ENCODE results near the gene YIPF1.
"Not testable (repeated sequence)": the region's sequence is repeated elsewhere in the genome, so short reads cannot be mapped to it uniquely, and the experiment has no call there.

The YIPF1 gene

DNA sequence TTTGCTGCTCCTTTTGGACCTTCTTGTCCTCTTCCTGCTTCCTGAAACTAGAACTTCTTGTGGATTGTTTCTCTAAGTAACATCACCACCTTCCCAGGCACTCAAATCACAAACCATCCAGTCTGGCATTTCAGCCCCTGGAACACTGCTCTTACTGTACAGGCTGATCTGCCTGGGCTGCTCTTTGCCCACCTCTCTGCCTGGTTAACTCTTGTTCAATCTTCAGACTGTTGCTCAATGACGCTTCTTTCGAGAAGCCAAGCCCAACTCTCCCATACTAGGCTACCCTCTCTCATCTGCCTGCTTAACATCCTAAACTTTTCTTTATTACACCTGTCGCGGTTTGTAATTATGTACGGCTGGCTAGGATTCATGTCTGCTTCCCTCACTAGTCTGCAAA is 5.0 kb upstream of the YIPF1 start:
- DNase-seq (ENCODE audit: insufficient read length, low spot score): no peak
- TF ChIP-seq, protein P1, sequence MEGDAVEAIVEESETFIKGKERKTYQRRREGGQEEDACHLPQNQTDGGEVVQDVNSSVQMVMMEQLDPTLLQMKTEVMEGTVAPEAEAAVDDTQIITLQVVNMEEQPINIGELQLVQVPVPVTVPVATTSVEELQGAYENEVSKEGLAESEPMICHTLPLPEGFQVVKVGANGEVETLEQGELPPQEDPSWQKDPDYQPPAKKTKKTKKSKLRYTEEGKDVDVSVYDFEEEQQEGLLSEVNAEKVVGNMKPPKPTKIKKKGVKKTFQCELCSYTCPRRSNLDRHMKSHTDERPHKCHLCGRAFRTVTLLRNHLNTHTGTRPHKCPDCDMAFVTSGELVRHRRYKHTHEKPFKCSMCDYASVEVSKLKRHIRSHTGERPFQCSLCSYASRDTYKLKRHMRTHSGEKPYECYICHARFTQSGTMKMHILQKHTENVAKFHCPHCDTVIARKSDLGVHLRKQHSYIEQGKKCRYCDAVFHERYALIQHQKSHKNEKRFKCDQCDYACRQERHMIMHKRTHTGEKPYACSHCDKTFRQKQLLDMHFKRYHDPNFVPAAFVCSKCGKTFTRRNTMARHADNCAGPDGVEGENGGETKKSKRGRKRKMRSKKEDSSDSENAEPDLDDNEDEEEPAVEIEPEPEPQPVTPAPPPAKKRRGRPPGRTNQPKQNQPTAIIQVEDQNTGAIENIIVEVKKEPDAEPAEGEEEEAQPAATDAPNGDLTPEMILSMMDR (IDR thresholded peaks at IDR 0.05; ENCODE audit: insufficient read depth, missing control alignments): no peak
- no peak for FAIRE-seq

DNA sequence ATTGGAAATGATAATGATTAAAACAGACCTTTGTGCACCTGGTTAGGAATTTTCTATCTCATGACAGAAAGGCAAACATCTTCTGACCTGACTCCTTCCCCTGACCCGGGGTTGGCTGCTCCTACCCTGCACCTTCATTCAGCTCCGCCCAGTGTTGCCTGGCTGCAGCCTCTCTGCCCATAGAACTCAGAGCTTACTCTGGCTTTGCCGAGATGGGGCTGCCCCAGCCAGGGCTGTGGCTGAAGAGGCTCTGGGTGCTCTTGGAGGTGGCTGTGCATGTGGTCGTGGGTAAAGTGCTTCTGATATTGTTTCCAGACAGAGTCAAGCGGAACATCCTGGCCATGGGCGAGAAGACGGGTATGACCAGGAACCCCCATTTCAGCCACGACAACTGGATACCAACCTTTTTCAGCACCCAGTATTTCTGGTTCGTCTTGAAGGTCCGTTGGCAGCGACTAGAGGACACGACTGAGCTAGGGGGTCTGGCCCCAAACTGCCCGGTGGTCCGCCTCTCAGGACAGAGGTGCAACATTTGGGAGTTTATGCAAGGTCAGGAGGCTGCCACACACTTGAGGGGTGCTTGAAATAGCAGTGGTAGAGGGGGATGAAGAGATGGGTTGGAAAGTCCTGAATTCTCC is 4.5 kb upstream of the YIPF1 start, which contains the start of gene DIO1:
TSS of gene DIO1 (plus strand) at position 189 of the 638 bp plus-strand sequence. CDS start at position 213, 24 bp downstream.
- DNase-seq (ENCODE audit: insufficient read length, low spot score) (no peak), FAIRE-seq (no peak)
- TF ChIP-seq, protein P1 (IDR thresholded peaks at IDR 0.05; ENCODE audit: insufficient read depth, missing control alignments): no peak

DNA sequence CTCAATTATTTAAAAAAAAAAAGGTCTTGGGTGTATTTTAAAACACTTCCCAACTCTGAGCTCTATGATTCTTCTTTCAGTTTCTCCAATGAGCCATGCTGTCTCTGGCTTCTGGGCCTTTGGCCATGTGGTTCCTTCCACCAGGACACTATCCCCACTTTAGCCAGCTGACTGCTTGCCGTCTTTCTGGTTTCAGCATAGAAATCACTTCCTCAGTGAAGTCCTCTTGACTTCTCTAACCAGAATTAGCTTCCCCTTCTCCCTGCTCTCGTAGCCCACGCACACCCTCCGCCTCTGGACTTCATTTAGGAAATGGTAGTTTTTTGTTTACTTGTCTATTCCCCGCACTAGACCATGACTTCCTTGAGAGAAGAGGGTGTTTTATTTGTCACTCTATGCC is 3.3 kb upstream of the YIPF1 start:
- DNase-seq (ENCODE audit: insufficient read length, low spot score) (no peak), FAIRE-seq (no peak)
- TF ChIP-seq, protein P1 (IDR thresholded peaks at IDR 0.05; ENCODE audit: insufficient read depth, missing control alignments): no peak

DNA sequence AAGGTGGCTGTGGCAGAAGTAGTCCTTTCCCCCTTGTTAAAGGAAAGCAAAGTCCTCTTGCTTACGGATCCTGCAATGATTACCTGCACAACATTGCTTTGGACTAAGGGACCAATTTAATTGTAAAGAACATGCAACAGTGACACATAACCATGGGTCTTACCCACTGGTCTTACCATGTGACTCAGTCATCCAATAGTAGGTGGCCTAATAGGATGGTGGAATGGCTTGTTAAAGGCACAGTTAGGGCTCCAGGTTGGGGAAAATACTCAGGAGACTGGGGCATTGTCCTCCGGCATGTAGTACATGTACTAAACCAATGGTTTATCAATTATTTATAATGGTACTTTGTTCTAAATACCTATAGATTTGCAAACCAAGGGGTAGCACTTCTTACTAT is 2.1 kb upstream of the YIPF1 start:
- FAIRE-seq (no peak), DNase-seq (ENCODE audit: insufficient read length, low spot score) (no peak)
- TF ChIP-seq, protein P1 (IDR thresholded peaks at IDR 0.05; ENCODE audit: insufficient read depth, missing control alignments): no peak

DNA sequence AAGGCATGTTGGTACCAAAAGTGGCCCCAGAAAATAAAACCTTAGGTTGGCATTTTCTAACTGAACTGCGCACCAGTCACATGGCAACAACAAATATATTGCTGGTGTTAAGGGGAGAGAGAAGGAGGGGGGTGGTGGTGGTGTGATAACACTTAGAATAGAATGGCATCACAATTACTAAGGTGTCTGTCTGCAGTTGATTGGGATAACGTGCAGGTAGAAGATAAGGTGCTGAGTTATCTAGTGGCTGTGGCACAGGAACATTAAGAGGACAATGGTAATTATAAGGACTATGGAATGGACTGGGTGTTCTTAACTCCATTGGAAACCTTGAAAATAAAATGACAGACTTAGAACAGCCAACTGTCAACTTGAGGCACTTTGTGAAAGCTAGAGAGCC is 1.4 kb upstream of the YIPF1 start:
- FAIRE-seq: no peak
- TF ChIP-seq, protein P1 (IDR thresholded peaks at IDR 0.05; ENCODE audit: insufficient read depth, missing control alignments): no peak

DNA sequence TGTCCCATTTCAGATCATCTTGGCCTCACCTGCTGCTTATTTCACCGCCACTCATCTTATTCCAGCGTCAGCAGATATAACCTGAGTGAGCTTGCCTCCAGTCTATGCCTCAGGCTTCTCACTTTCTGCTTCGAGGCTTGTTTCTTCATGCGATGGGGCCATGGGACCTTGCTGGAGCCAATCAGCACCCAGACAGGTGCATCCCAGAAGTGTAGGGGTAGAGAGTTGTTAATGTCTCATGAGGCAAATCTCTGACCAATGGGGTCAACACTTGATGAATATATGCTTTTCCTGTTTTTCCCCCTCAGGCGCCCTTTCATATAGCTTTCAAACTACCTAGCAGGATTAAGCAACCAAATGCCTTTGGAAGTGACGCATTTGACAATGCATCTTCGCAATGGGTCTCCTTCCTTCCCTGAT is 935 bp upstream of the YIPF1 start:
- DNase-seq (ENCODE audit: insufficient read length, low spot score) (no peak), FAIRE-seq (no peak)
- TF ChIP-seq, protein P1 (IDR thresholded peaks at IDR 0.05; ENCODE audit: insufficient read depth, missing control alignments): no peak

More for the DNA sequence above, 1.4 kb upstream of the YIPF1 start:
- DNase-seq (ENCODE audit: insufficient read length, low spot score): no peak

DNA sequence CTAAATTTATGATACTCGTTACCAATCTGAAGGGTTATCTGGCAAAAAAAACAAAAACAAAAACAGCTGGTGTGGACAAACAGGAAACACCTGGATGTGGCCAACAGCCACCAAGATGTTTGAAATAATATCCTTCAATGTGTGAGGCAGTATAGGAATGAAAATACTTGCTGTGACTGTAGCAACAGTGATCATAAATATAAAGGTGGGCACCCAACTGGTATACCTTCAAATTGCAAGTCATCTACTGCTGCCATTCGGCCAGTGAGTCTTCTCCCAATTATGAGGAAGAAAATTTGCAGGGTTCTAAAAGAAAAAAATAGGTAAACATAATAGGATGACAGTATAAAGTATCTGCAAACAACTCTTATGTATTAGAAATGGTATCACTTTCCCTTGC is 916 bp downstream of the YIPF1 start:
- DNase-seq (ENCODE audit: insufficient read length, low spot score) (no peak), FAIRE-seq (no peak)
- TF ChIP-seq, protein P1 (IDR thresholded peaks at IDR 0.05; ENCODE audit: insufficient read depth, missing control alignments): no peak

DNA sequence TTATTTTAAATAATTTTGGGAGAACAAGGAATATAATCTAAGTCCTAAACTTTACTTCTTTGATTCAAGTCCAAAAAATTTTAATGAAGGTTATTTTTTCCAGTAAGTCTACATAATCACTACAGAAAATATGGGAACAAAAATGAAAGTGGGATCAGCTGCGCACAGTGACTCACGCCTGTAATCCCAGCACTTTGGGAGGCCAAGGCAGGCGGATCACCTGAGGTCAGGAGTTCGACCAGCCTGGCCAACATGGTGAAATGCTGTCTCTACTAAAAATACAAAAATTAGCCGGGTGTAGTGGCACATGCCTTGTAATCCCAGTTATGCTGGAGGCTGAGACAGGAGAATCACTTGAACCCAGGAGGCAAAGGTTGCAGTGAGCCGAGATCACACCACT is 6.0 kb downstream of the YIPF1 start:
- FAIRE-seq; DNase-seq (ENCODE audit: insufficient read length, low spot score): not testable (repeated sequence)

DNA sequence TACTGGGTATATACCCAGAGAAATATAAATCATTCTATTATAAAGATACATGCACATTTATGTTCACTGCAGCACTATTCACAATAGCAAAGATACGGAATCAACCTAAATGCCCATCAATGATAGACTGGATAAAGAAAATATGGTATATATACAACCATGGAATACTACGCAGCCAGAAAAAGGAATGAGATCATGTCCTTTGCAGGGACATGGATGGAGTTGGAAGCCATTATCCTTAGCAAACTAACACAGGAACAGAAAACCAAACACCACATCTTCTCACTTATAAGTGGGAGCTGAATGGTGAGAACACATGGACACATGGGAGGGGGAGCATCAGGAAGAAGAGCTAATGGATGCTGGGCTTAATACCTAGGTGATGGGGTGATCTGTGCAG is 7.7 kb downstream of the YIPF1 start:
- not testable (repeated sequence) for FAIRE-seq

More for the DNA sequence above, 7.7 kb downstream of the YIPF1 start:
- not testable (repeated sequence) for DNase-seq (ENCODE audit: insufficient read length, low spot score)
